ENCODE measurements around the gene ASB1.

DNA sequence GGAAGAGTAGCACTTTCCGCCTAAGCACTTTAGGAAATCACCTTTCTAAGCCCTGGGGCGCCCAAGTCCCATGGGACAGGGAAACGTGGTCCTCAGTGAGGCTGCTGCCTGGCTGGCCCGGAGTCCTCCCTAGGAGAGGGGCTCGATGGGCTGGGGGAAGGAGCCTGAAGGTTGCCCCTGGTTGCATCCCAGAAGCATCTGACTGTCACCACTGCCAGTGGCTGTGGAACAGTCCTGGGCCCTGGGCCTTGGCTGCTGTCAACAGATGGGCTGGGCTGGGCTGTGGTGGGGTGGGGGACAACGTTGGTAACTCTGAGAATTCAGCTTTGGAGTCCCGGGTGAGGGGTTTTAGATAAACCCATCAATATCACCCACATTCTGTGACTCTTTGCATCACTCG, 22.5 kb downstream of the ASB1 start:
- TF ChIP-seq POLR2A (IDR thresholded peaks at IDR 0.05; ENCODE audit: low read depth, low read length): no peak
- TF ChIP-seq POLR2AphosphoS5 (IDR thresholded peaks at IDR 0.05; ENCODE audit: low read depth, low read length): no peak
- no peak for TF ChIP-seq TAF1 (IDR thresholded peaks at IDR 0.05; ENCODE audit: borderline replicate concordance, low read depth, low read length)

All from GM12892 (cell line).